Left ventricle myocardium inferior (tissue), 1 donor: ENCODE results near the gene IMPG2. TPM values are rescaled to one million over a fixed set of nuclear protein-coding genes. Genes with fewer than 3 reads are reported as not detected.

Experiments
- DNase-seq: peaks from one replicate; pipeline ENCODE4 v3.0.0-alpha.2; 2020
- H3K27ac ChIP-seq: fragments of 200-600 bp; replicated peaks from 2 replicates; pipeline ENCODE4 v1.8.0; 2021
- H3K27me3 ChIP-seq: fragments of 200-600 bp; 2 replicates; pipeline ENCODE4 v1.8.0; 2021; ENCODE audit warnings: low read depth
- H3K36me3 ChIP-seq: fragments of 200-600 bp; 2 replicates; pipeline ENCODE4 v1.8.0; 2021
- H3K4me1 ChIP-seq: fragments of 200-600 bp; 2 replicates; pipeline ENCODE4 v1.8.0; 2021
- H3K4me3 ChIP-seq: fragments of 200-600 bp; 2 replicates; pipeline ENCODE4 v1.8.0; 2021; ENCODE audit warnings: mild to moderate bottlenecking, moderate library complexity
- H3K9me3 ChIP-seq: fragments of 200-600 bp; replicated peaks from 2 replicates; pipeline ENCODE4 v1.8.0; 2021
- CTCF ChIP-seq: fragments of 200-600 bp; IDR thresholded peaks from 2 replicates; pipeline ENCODE4 v1.8.0; 2021; ENCODE audit warnings: antibody characterized with exemption, mild to moderate bottlenecking, borderline replicate concordance
- intact Hi-C: fragments of 100-400 bp; cut with micrococcal nuclease; formaldehyde crosslinking; loops from one replicate; pipeline ENCODE4 v1.11.0; 2022
- total RNA-seq: library from RNA; stranded (reverse); fragmentation: NEBNext Ultra II Directional; extraction: Animal tissue kit (Norgen Biotek cat#: 25700); gene quantifications from one replicate; pipeline ENCODE4 v1.2.1, GENCODE V29; 2021
- donor health status: DM: no; HTN: yes; CAD: no; lungs with severe emphysema.

The IMPG2 gene
- total RNA-seq, 1 donor from 2014 or later = 0.11 TPM

GRCh38 chr3:101278727-101279126 is 41.6 kb downstream of the IMPG2 start:
- Histone ChIP-seq H3K36me3 (no peaks in the 10 kb centered on the region), H3K27ac (no peak overlapping the region), H3K9me3 (no peaks in the 10 kb centered on the region), H3K27me3 (no peaks in the 10 kb centered on the region), H3K4me3 (no peak overlapping the region), H3K4me1 (no peaks in the 10 kb centered on the region)
- DNase-seq = no peak
- no peak for TF ChIP-seq CTCF
- intact Hi-C loops = no loop called here

GRCh38 chr3:101273608-101274007 is 46.8 kb downstream of the IMPG2 start:
- Histone ChIP-seq H3K4me1 (no peaks in the 10 kb centered on the region), H3K4me3 (no peak overlapping the region), H3K27ac (no peak overlapping the region), H3K36me3 (peaks cover 7% of the 10 kb centered on the region), H3K27me3 (no peaks in the 10 kb centered on the region), H3K9me3 (no peaks in the 10 kb centered on the region)
- DNase-seq = no peak
- intact Hi-C loops = no loop called here
- TF ChIP-seq CTCF = no peak

- no peak overlapping the region for H3K27ac ChIP-seq
- no peak for TF ChIP-seq CTCF
- intact Hi-C loops = no loop called here
- no peak overlapping the region for H3K4me3 ChIP-seq
- H3K27me3 ChIP-seq = no peaks in the 10 kb centered on the region
- no peaks in the 10 kb centered on the region for H3K9me3 ChIP-seq
- H3K4me1 ChIP-seq = no peaks in the 10 kb centered on the region
- DNase-seq = no peak
- H3K36me3 ChIP-seq = peaks cover 7% of the 10 kb centered on the region
Measured at GRCh38 chr3:101273156-101273555, 47.2 kb downstream of the IMPG2 start.

- no peaks in the 10 kb centered on the region for H3K4me1 ChIP-seq
- H3K4me3 ChIP-seq = no peak overlapping the region
- intact Hi-C loops = no loop called here
- H3K9me3 ChIP-seq = no peaks in the 10 kb centered on the region
- H3K27me3 ChIP-seq = no peaks in the 10 kb centered on the region
- peaks cover 7% of the 10 kb centered on the region for H3K36me3 ChIP-seq
- no peak overlapping the region for H3K27ac ChIP-seq
- no peak for TF ChIP-seq CTCF
- no peak for DNase-seq
Measured at GRCh38 chr3:101271728-101272127, 48.6 kb downstream of the IMPG2 start.

DNA sequence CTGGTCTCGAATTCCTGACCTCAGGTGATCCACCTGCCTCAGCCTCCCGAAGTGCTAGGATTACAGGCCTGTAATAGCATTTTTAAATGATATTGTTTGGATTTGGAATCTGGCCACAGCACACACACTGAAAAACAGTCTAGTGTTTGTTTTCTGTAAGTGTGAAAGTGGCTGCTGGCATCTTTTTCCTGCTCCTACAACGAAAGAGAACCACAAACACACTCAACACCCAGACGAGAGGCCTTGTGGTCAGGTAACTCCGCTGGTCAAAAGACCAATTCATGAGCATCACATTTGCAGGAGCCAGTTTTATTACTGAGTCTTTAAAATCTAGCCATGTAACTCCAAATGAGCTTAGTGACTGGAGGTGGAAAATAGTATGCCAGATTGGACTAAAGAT is 50.2 kb downstream of the IMPG2 start:
- no peaks in the 10 kb centered on the region for H3K4me1 ChIP-seq
- no peaks in the 10 kb centered on the region for H3K27me3 ChIP-seq
- no peak overlapping the region for H3K27ac ChIP-seq
- H3K9me3 ChIP-seq = peaks cover 5% of the 10 kb centered on the region
- H3K4me3 ChIP-seq = no peak overlapping the region
- intact Hi-C loops = no loop called here
- DNase-seq = no peak
- peaks cover 7% of the 10 kb centered on the region for H3K36me3 ChIP-seq
- TF ChIP-seq CTCF = no peak
